KMS-11 (cell line): ENCODE results near the gene ABCA12.

Experiments used
- H2AFZ ChIP-seq: fragments of 200-600 bp; sonication (generic); 2 replicates; pipeline ENCODE4 v1.6.1; 2016; ENCODE audit warnings: antibody characterized with exemption, mixed run types, low read depth
- H3K27ac ChIP-seq: fragments of 200-600 bp; sonication (generic); 2 replicates; pipeline ENCODE4 v1.6.1; 2016; ENCODE audit warnings: mild to moderate bottlenecking, mixed run types
- H3K27me3 ChIP-seq: fragments of 200-600 bp; sonication (generic); 2 replicates; pipeline ENCODE4 v1.6.1; 2017; ENCODE audit warnings: mild to moderate bottlenecking, low read depth, mixed run types, moderate library complexity; ENCODE audit not compliant: insufficient read depth
- H3K36me3 ChIP-seq: fragments of 200-600 bp; sonication (generic); 2 replicates; pipeline ENCODE4 v1.6.1; 2017; ENCODE audit warnings: mild to moderate bottlenecking, mixed run types; ENCODE audit not compliant: insufficient read depth
- H3K4me1 ChIP-seq: fragments of 200-600 bp; sonication (generic); 2 replicates; pipeline ENCODE4 v1.6.1; 2016; ENCODE audit warnings: mild to moderate bottlenecking, low read depth, mixed run types; ENCODE audit not compliant: poor library complexity, severe bottlenecking
- H3K4me2 ChIP-seq: fragments of 200-600 bp; sonication (generic); 2 replicates; pipeline ENCODE4 v1.7.0; 2016; ENCODE audit warnings: mild to moderate bottlenecking, mixed run types
- H3K4me3 ChIP-seq: fragments of 200-600 bp; sonication (generic); IDR thresholded peaks from 2 replicates; pipeline ENCODE4 v1.6.1; 2017; ENCODE audit warnings: low read depth, low read length, mixed read lengths; ENCODE audit not compliant: insufficient read depth
- H3K79me2 ChIP-seq: fragments of 200-600 bp; sonication (generic); 2 replicates; pipeline ENCODE4 v1.6.1; 2016; ENCODE audit warnings: low read depth, mixed run types; ENCODE audit not compliant: insufficient read depth
- H3K9ac ChIP-seq: fragments of 200-600 bp; sonication (generic); 2 replicates; pipeline ENCODE4 v1.6.1; 2016; ENCODE audit warnings: mild to moderate bottlenecking, mixed run types
- H4K20me1 ChIP-seq: fragments of 200-600 bp; sonication (generic); 2 replicates; pipeline ENCODE4 v1.6.1; 2016; ENCODE audit warnings: mild to moderate bottlenecking, mixed run types; ENCODE audit not compliant: insufficient read depth
- TF ChIP-seq, protein P1 (sequence below): fragments of 200-600 bp; sonication (generic); conservative IDR thresholded peaks from 2 replicates; pipeline ENCODE4 v1.6.1; 2017; ENCODE audit warnings: low read depth, mild to moderate bottlenecking, antibody characterized with exemption, low read length, moderate library complexity, mixed read lengths

The ABCA12 gene

GRCh38 chr2:214881647-214882202, 256.7 kb downstream of the ABCA12 start:
- Histone ChIP-seq H3K27ac (no peak overlapping the region), H4K20me1 (no peaks in the 10 kb centered on the region), H3K27me3 (no peaks in the 10 kb centered on the region), H3K4me2 (no peak overlapping the region), H3K9ac (no peak overlapping the region), H2AFZ (no peak overlapping the region), H3K4me1 (no peaks in the 10 kb centered on the region), H3K36me3 (no peaks in the 10 kb centered on the region), H3K4me3 (no peak overlapping the region), H3K79me2 (no peaks in the 10 kb centered on the region)
- TF ChIP-seq, protein P1, sequence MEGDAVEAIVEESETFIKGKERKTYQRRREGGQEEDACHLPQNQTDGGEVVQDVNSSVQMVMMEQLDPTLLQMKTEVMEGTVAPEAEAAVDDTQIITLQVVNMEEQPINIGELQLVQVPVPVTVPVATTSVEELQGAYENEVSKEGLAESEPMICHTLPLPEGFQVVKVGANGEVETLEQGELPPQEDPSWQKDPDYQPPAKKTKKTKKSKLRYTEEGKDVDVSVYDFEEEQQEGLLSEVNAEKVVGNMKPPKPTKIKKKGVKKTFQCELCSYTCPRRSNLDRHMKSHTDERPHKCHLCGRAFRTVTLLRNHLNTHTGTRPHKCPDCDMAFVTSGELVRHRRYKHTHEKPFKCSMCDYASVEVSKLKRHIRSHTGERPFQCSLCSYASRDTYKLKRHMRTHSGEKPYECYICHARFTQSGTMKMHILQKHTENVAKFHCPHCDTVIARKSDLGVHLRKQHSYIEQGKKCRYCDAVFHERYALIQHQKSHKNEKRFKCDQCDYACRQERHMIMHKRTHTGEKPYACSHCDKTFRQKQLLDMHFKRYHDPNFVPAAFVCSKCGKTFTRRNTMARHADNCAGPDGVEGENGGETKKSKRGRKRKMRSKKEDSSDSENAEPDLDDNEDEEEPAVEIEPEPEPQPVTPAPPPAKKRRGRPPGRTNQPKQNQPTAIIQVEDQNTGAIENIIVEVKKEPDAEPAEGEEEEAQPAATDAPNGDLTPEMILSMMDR, result no peak
